Purkinje cell (primary cell): ENCODE data around the gene WDR17. TPM values are rescaled to one million over a fixed set of nuclear protein-coding genes. Genes with fewer than 3 reads are reported as not detected.

Experiments used
- polyA plus RNA-seq: library from polyadenylated mRNA; unstranded; fragments of >200 nt; fragmentation: Nextera tagmentation; gene quantifications from 2 replicates; pipeline ENCODE4 v1.2.1, GENCODE V29; 2014

The WDR17 gene
- 43.7 and 44.8 TPM in 2 replicates for polyA plus RNA-seq

GRCh38 chr4:176065435-176066291 lies at the start of gene WDR17:
Gene WDR17, plus strand, starts transcription at chr4:176065841. Its CDS starts 45,740 bp downstream, at chr4:176111581.

GRCh38 chr4:176195184-176195978 lies 129.7 kb downstream of the WDR17 start, which contains the start of gene SPATA4:
Gene SPATA4, minus strand, starts transcription at chr4:176195585. Its CDS starts 23 bp downstream, at chr4:176195562.

Other genes starting within 250 kb of the WDR17 start
- gene SPATA4, start 129.7 kb downstream of the WDR17 start, polyA plus RNA-seq = 2.7 and 4.7 TPM in 2 replicates
- gene ASB5, start 203.4 kb downstream of the WDR17 start, polyA plus RNA-seq = 0.74 TPM in 1 of 2 replicates, not detected in the other